ENCODE measurements around the gene MPST. TPM values are rescaled to one million over a fixed set of nuclear protein-coding genes. Genes with fewer than 3 reads are reported as not detected.

The MPST gene
- total RNA-seq, 1 experiment from 2014 or later, result 66.6 TPM

GRCh38 chr22:37002633-37003032 lies 16.9 kb upstream of the MPST start:
- intact Hi-C loops (cut with micrococcal nuclease; ENCODE audit: unreplicated experiment), result no loop called here
- CTCF ChIA-PET, result no interaction called here
- H3K36me3 ChIP-seq (ENCODE audit: insufficient read depth, low read length, poor library complexity, severe bottlenecking), result no peaks in the 10 kb centered on the region

DNA sequence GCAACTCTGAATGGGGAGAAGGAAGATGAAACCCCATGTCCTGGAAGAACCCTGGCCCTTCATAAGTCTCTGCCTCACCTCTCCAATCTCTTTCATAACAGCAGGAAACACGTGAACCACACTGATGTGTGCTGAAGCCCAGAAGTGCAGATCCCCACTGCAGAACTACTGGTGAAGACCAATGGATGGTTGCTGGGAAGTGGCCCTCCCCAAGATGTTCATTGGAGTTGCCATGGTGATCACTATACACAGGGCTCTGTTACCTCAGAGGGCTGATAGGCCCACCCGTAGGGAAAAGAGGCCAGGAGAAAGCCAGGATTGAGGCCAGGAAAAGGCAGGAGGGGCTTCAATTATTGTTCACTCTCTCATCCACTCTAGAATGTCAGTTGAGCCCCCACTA lies 11.9 kb upstream of the MPST start:
- Histone ChIP-seq H3K4me1 (ENCODE audit: insufficient read depth, low read length, poor library complexity, severe bottlenecking) (no peaks in the 10 kb centered on the region), H3K9me3 (ENCODE audit: low read depth, low read length, poor library complexity, severe bottlenecking) (no peaks in the 10 kb centered on the region), H3K36me3 (ENCODE audit: insufficient read depth, low read length, poor library complexity, severe bottlenecking) (no peaks in the 10 kb centered on the region), H3K4me3 (ENCODE audit: low read depth, low read length, poor library complexity, severe bottlenecking) (no peak overlapping the region), H3K27ac (ENCODE audit: low read depth, low read length, poor library complexity, severe bottlenecking) (no peak overlapping the region), H3K27me3 (replicated peaks; ENCODE audit: insufficient read depth, low read depth, low read length, poor library complexity) (peaks cover 12% of the 10 kb centered on the region)
- TF ChIP-seq, protein P1, sequence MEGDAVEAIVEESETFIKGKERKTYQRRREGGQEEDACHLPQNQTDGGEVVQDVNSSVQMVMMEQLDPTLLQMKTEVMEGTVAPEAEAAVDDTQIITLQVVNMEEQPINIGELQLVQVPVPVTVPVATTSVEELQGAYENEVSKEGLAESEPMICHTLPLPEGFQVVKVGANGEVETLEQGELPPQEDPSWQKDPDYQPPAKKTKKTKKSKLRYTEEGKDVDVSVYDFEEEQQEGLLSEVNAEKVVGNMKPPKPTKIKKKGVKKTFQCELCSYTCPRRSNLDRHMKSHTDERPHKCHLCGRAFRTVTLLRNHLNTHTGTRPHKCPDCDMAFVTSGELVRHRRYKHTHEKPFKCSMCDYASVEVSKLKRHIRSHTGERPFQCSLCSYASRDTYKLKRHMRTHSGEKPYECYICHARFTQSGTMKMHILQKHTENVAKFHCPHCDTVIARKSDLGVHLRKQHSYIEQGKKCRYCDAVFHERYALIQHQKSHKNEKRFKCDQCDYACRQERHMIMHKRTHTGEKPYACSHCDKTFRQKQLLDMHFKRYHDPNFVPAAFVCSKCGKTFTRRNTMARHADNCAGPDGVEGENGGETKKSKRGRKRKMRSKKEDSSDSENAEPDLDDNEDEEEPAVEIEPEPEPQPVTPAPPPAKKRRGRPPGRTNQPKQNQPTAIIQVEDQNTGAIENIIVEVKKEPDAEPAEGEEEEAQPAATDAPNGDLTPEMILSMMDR (conservative IDR thresholded peaks at IDR 0.05; ENCODE audit: low read depth, low read length), result no peak
- TF ChIP-seq EZH2 (IDR thresholded peaks at IDR 0.05; ENCODE audit: borderline replicate concordance, low read depth, low read length, poor library complexity, severe bottlenecking), result no peak
- ChIA-PET POLR2A (ENCODE audit: low non-redundant PET) (no interaction called here), CTCF (no interaction called here)
- intact Hi-C loops (cut with micrococcal nuclease; ENCODE audit: unreplicated experiment), result no loop called here
- no peak for DNase-seq (ENCODE audit: low spot score)
- no TSS peak for BruUV-seq (replicated peaks)

More at GRCh38 chr22:37002633-37003032, 16.9 kb upstream of the MPST start:
- no peaks in the 10 kb centered on the region for H3K9me3 ChIP-seq (ENCODE audit: low read depth, low read length, poor library complexity, severe bottlenecking)
- TF ChIP-seq, protein P1 (conservative IDR thresholded peaks at IDR 0.05; ENCODE audit: low read depth, low read length), result no peak
- TF ChIP-seq EZH2 (IDR thresholded peaks at IDR 0.05; ENCODE audit: borderline replicate concordance, low read depth, low read length, poor library complexity, severe bottlenecking), result no peak
- H3K27me3 ChIP-seq (replicated peaks; ENCODE audit: insufficient read depth, low read depth, low read length, poor library complexity), result peaks cover 7% of the 10 kb centered on the region
- BruUV-seq (replicated peaks), result no TSS peak
- POLR2A ChIA-PET (ENCODE audit: low non-redundant PET), result no interaction called here
- H3K4me3 ChIP-seq (ENCODE audit: low read depth, low read length, poor library complexity, severe bottlenecking), result no peak overlapping the region
- H3K4me1 ChIP-seq (ENCODE audit: insufficient read depth, low read length, poor library complexity, severe bottlenecking), result no peaks in the 10 kb centered on the region
- H3K27ac ChIP-seq (ENCODE audit: low read depth, low read length, poor library complexity, severe bottlenecking), result no peak overlapping the region
- DNase-seq (ENCODE audit: low spot score), result no peak

GRCh38 chr22:37008365-37008764 lies 11.2 kb upstream of the MPST start:
- Histone ChIP-seq H3K36me3 (ENCODE audit: insufficient read depth, low read length, poor library complexity, severe bottlenecking) (no peaks in the 10 kb centered on the region), H3K4me1 (ENCODE audit: insufficient read depth, low read length, poor library complexity, severe bottlenecking) (no peaks in the 10 kb centered on the region), H3K27ac (ENCODE audit: low read depth, low read length, poor library complexity, severe bottlenecking) (no peak overlapping the region), H3K4me3 (ENCODE audit: low read depth, low read length, poor library complexity, severe bottlenecking) (no peak overlapping the region), H3K9me3 (ENCODE audit: low read depth, low read length, poor library complexity, severe bottlenecking) (no peaks in the 10 kb centered on the region), H3K27me3 (replicated peaks; ENCODE audit: insufficient read depth, low read depth, low read length, poor library complexity) (peaks cover 12% of the 10 kb centered on the region)
- BruUV-seq (replicated peaks), result no TSS peak
- ChIA-PET POLR2A (ENCODE audit: low non-redundant PET) (no interaction called here), CTCF (no interaction called here)
- TF ChIP-seq, protein P1 (conservative IDR thresholded peaks at IDR 0.05; ENCODE audit: low read depth, low read length), result no peak
- no peak for TF ChIP-seq EZH2 (IDR thresholded peaks at IDR 0.05; ENCODE audit: borderline replicate concordance, low read depth, low read length, poor library complexity, severe bottlenecking)
- intact Hi-C loops (cut with micrococcal nuclease; ENCODE audit: unreplicated experiment), result no loop called here
- no peak for DNase-seq (ENCODE audit: low spot score)

All from A673 (cell line).